ENCODE data around the gene TP73. TPM values are rescaled to one million over a fixed set of nuclear protein-coding genes. Genes with fewer than 3 reads are reported as not detected.
A peak's percentile ranks its signal among the peaks of the same experiment; 100 is the strongest.

TP73 gene
- total RNA-seq, 1 experiment from 2014 or later: 0.82 TPM

- intact Hi-C loops (cut with micrococcal nuclease): no loop called here
- POLR2A ChIA-PET: interaction anchor here (0.7 to 1.7 kb wide), 4 partner anchors 21 to 1278 kb away, joined by 3 to 8 read pairs (median 4); no protein-coding TSS in a partner anchor
- Mint-ChIP-seq H3K4me1 (ENCODE audit: insufficient read depth, unreplicated experiment) (peaks cover 20% of the 10 kb centered on the region), H3K36me3 (ENCODE audit: insufficient read depth, unreplicated experiment) (peaks cover 7% of the 10 kb centered on the region), H3K4me3 (ENCODE audit: unreplicated experiment) (peak overlapping the region; percentile 56), H3K27ac (ENCODE audit: low read depth, unreplicated experiment) (peak overlapping the region; percentile 35), H3K27me3 (ENCODE audit: insufficient read depth, unreplicated experiment) (no peaks in the 10 kb centered on the region), H3K9me3 (ENCODE audit: unreplicated experiment) (no peaks in the 10 kb centered on the region)
- CTCF ChIA-PET: interaction anchor here (0.7 to 1.0 kb wide), 3 partner anchors 10 to 69 kb away, joined by 3 read pairs; no protein-coding TSS in a partner anchor
- TF ChIP-seq CTCF (IDR thresholded peaks at IDR 0.05; ENCODE audit: unreplicated experiment): no peak
- BruUV-seq (replicated peaks): no TSS peak
- peak; percentile 78 for DNase-seq (ENCODE audit: unreplicated experiment)
Measured at GRCh38 chr1:3690282-3691065, 38.2 kb downstream of the TP73 start.

GRCh38 chr1:3691421-3692204, 39.3 kb downstream of the TP73 start:
- no TSS peak for BruUV-seq (replicated peaks)
- DNase-seq (ENCODE audit: unreplicated experiment): no peak
- no peak overlapping the region for H3K27ac Mint-ChIP-seq (ENCODE audit: low read depth, unreplicated experiment)
- peaks cover 24% of the 10 kb centered on the region for H3K4me1 Mint-ChIP-seq (ENCODE audit: insufficient read depth, unreplicated experiment)
- H3K4me3 Mint-ChIP-seq (ENCODE audit: unreplicated experiment): no peak overlapping the region
- ChIA-PET CTCF (interaction anchor here (0.7 to 2.0 kb wide), 5 partner anchors 11 to 151 kb away, joined by 3 to 9 read pairs (median 3); no protein-coding TSS in a partner anchor), POLR2A (interaction anchor here (1.7 kb wide), 2 partner anchors 25 to 28 kb away, joined by 3 to 8 read pairs; no protein-coding TSS in a partner anchor)
- no peaks in the 10 kb centered on the region for H3K9me3 Mint-ChIP-seq (ENCODE audit: unreplicated experiment)
- H3K36me3 Mint-ChIP-seq (ENCODE audit: insufficient read depth, unreplicated experiment): peaks cover 7% of the 10 kb centered on the region
- no peak for TF ChIP-seq CTCF (IDR thresholded peaks at IDR 0.05; ENCODE audit: unreplicated experiment)
- intact Hi-C loops (cut with micrococcal nuclease): no loop called here
- H3K27me3 Mint-ChIP-seq (ENCODE audit: insufficient read depth, unreplicated experiment): no peaks in the 10 kb centered on the region

- peaks cover 25% of the 10 kb centered on the region for H3K4me1 Mint-ChIP-seq (ENCODE audit: insufficient read depth, unreplicated experiment)
- H3K27me3 Mint-ChIP-seq (ENCODE audit: insufficient read depth, unreplicated experiment): no peaks in the 10 kb centered on the region
- CTCF ChIA-PET: interaction anchor here (0.7 to 2.0 kb wide), 2 partner anchors 32 to 71 kb away, joined by 3 to 9 read pairs; no protein-coding TSS in a partner anchor
- intact Hi-C loops (cut with micrococcal nuclease): no loop called here
- H3K4me3 Mint-ChIP-seq (ENCODE audit: unreplicated experiment): no peak overlapping the region
- POLR2A ChIA-PET: interaction anchor here (1.7 kb wide), 1 partner anchor 27 kb away, joined by 3 read pairs; no protein-coding TSS in a partner anchor
- BruUV-seq (replicated peaks): no TSS peak
- H3K27ac Mint-ChIP-seq (ENCODE audit: low read depth, unreplicated experiment): no peak overlapping the region
- H3K9me3 Mint-ChIP-seq (ENCODE audit: unreplicated experiment): no peaks in the 10 kb centered on the region
- no peak for DNase-seq (ENCODE audit: unreplicated experiment)
- no peak for TF ChIP-seq CTCF (IDR thresholded peaks at IDR 0.05; ENCODE audit: unreplicated experiment)
- H3K36me3 Mint-ChIP-seq (ENCODE audit: insufficient read depth, unreplicated experiment): peaks cover 7% of the 10 kb centered on the region
Measured at GRCh38 chr1:3692598-3692997, 40.3 kb downstream of the TP73 start.

GRCh38 chr1:3693321-3693720, 41.0 kb downstream of the TP73 start:
- ChIA-PET CTCF (interaction anchor here (0.5 to 2.0 kb wide), 2 partner anchors 31 to 48 kb away, joined by 3 to 9 read pairs; no protein-coding TSS in a partner anchor), POLR2A (no interaction called here)
- no peak for DNase-seq (ENCODE audit: unreplicated experiment)
- intact Hi-C loops (cut with micrococcal nuclease): no loop called here
- Mint-ChIP-seq H3K4me1 (ENCODE audit: insufficient read depth, unreplicated experiment) (peaks cover 32% of the 10 kb centered on the region), H3K36me3 (ENCODE audit: insufficient read depth, unreplicated experiment) (peaks cover 7% of the 10 kb centered on the region), H3K27ac (ENCODE audit: low read depth, unreplicated experiment) (no peak overlapping the region), H3K27me3 (ENCODE audit: insufficient read depth, unreplicated experiment) (no peaks in the 10 kb centered on the region), H3K9me3 (ENCODE audit: unreplicated experiment) (no peaks in the 10 kb centered on the region), H3K4me3 (ENCODE audit: unreplicated experiment) (no peak overlapping the region)
- TF ChIP-seq CTCF (IDR thresholded peaks at IDR 0.05; ENCODE audit: unreplicated experiment): no peak
- BruUV-seq (replicated peaks): no TSS peak
